Sigmoid colon (tissue), 4 donors: ENCODE results near the gene CD2BP2.

ENCODE experiments used
- CTCF ChIP-seq, 4 experiments: fragments of 450-650 bp in 3 of 4; fragments of 200-600 bp in 1 of 4; IDR thresholded peaks; one replicate each; pipeline ENCODE4 v1.5.1; 2016 to 2019; ENCODE audit warnings: antibody characterized with exemption in 4 of 4, mild to moderate bottlenecking in 3 of 4, moderate library complexity in 2 of 4
- POLR2A ChIP-seq, 2 donors: fragments of 450-650 bp; IDR thresholded peaks; one replicate each; pipeline ENCODE4 v1.6.1; 2016; ENCODE audit warnings: antibody characterized with exemption in 2 of 2, mild to moderate bottlenecking in 2 of 2, moderate library complexity in 2 of 2
- POLR2AphosphoS5 ChIP-seq, 4 donors: sonication (generic); formaldehyde crosslinking; IDR thresholded peaks; one replicate each; pipeline ENCODE4 v1.6.1; 2017; ENCODE audit warnings: antibody characterized with exemption in 4 of 4

- TF ChIP-seq POLR2AphosphoS5 (IDR thresholded peaks at IDR 0.05) (no peak), CTCF (IDR thresholded peaks at IDR 0.05) (no peak), POLR2A (IDR thresholded peaks at IDR 0.05) (no peak)
Observed at GRCh38 chr16:30397776-30398660, 42.9 kb upstream of the CD2BP2 start.
